Activated gamma-delta T cell treated with Interleukin-2 at 50 U/mL for 16 hours (primary cell): ENCODE results near the gene MAPK1IP1L.
"Not testable (repeated sequence)": the region's sequence is repeated elsewhere in the genome, so short reads cannot be mapped to it uniquely, and the experiment has no call there.

Experiments
- DNase-seq: peaks from one replicate; pipeline ENCODE4 v3.0.0-alpha.2; 2020

The MAPK1IP1L gene

GRCh38 chr14:55051423-55052268, at the start of gene MAPK1IP1L:
MAPK1IP1L (plus strand) TSS chr14:55051647; CDS start chr14:55061684, 10,037 bp downstream.
- peak; percentile 88 for DNase-seq

- DNase-seq = no peak
These were observed 46.4 kb upstream of the MAPK1IP1L start for GRCh38 chr14:55005071-55005470.

DNA sequence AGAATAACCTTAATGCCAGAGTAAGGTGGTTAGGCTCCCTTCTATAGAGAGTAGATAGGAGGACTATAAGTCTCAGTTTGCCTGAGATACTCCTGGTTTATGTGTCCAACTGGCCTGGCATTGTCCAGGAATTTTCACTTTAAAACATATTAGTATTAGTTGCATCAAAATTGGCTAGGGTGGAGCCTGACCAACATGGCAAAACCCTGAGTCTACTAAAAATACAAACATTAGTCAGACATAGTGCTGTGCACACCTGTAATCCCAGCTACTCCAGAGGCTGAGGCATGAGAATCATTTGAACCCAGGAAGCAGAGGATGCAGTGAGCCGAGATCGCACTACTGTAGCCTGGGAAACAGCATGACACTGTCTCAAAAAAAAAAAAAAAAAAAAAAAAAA, 36.4 kb upstream of the MAPK1IP1L start:
- DNase-seq = no peak

- DNase-seq = no peak
These were observed 31.4 kb upstream of the MAPK1IP1L start for GRCh38 chr14:55019968-55020554.

- not testable (repeated sequence) for DNase-seq
These were observed 27.1 kb upstream of the MAPK1IP1L start for GRCh38 chr14:55024365-55024764.

- DNase-seq = no peak
These were observed 25.5 kb upstream of the MAPK1IP1L start for GRCh38 chr14:55025948-55026347.

GRCh38 chr14:55026441-55026792, 25.0 kb upstream of the MAPK1IP1L start:
- no peak for DNase-seq

DNA sequence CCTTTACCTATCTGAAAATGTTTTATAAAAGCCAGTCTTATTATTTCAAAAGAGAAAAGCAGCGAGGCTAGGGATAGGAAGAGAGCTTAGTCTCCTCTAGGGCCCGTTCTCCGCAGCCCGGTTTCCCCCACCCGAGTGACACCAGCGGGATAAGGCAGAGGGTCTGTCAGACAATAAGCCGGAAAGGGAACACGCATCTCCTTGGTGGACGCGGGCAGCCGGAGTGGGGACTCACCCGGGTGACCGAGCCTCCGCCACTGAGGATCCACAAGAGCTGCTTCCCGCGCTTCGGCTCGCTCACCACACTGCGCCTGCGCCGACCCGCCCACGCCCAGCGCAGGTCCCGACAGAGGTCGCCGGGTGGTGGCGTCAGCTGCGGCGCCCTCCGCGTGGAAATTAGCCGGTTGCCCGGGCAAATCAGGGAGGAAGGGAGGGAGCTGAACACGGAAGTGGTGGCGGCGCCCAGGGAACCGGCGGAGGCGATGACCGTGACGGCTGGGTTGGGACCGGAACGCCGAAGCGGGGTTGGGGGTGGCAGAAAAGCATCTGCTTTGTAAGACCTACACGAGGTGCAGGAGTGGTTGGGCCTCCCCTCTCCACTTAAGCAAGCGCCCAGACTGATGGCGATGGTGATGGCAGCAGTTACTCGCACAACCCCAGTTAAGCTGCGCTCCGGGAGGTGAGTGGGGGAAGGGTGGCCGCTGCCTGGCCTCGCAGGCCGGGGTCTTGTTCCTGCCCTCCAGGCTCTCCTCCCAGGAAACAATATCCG, 24.5 kb upstream of the MAPK1IP1L start, which contains the start of the genes SOCS4 and WDHD1:
TSS of gene SOCS4 (plus strand) at position 444 of the 769 bp plus-strand sequence. CDS start 15,806 bp downstream, outside the sequence.
TSS of gene WDHD1 (minus strand) at position 307 of the 769 bp plus-strand sequence. CDS start 312 bp downstream, outside the sequence.
- DNase-seq = peak; percentile 94

DNA sequence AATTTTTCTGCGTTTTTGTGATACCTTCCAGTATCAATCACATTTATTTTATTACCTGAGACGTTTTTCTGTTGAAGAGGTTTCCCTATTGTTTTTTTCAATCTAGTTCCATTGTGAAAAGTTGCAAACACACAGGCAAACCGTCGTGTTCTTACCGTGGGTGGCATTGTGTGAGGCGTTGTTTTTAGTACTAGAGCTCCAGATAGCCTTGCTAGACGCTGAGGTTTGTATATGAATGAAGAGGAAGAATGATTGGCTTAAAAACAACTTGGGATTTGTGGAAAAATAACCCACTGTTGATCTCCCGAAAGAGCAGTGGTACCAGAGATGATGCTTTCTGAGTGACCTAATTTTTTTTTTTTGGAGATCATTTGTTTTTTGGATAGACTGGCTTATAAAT, 23.4 kb upstream of the MAPK1IP1L start:
- no peak for DNase-seq

DNA sequence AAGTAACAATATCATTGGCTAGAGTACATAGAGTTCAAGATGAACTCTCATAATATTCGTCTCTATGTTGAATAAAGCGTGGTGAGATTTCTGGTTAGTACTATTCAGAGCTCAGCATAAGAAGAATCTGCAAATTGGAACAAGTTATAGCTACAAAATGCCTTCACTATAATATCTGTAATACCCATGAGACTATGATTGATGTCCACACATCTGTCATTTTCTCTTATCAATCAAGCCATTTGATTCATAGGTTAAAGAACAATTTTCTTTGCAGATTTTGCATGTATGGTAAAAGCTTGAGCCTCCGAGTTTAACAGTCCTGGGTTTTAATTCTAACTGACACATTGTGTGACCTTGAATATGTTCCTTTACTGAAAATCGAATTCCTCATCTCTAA, 23.0 kb upstream of the MAPK1IP1L start:
- no peak for DNase-seq

DNA sequence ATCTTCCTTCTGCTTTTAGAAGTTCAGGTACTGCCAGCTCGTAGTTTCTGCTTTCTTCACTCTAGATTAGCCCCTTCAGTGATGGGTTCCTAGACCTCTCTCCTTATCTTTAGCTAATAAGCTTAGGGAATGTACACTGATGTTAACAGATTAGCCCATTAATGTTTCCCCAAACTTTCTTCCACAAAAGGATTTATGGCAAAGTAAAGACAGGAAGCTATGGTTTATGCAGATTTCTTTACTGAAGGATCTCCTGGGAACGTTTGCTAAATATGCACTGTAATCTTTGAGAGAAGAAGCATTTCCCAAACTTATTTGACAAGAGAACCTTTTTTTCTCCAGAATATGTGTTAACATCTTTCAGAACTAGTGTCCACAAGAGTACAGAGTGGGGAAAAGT, 20.3 kb upstream of the MAPK1IP1L start:
- no peak for DNase-seq

DNA sequence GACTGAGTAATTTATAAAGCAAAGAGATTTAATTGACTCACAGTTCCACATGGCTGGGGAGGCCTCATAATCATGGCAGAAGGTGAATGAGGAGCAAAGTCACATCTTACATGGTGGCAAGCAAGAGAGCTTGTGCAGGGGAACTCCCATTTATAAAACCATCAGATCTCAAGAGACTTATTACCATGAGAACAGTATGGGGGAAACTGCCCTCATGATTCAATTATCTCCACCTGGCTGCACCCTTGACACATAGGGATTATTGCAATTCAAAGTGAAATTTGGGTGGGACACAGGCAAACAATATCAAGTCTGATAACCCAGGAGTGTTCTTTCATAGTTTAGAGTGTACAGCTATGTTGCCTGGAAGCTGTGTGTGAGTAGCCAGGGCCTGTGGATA, 13.5 kb upstream of the MAPK1IP1L start:
- not testable (repeated sequence) for DNase-seq

- no peak for DNase-seq
These were observed 12.7 kb upstream of the MAPK1IP1L start for GRCh38 chr14:55038708-55039107.

GRCh38 chr14:55043528-55043927, 7.9 kb upstream of the MAPK1IP1L start:
- no peak for DNase-seq

GRCh38 chr14:55045087-55045486, 6.4 kb upstream of the MAPK1IP1L start:
- no peak for DNase-seq

DNA sequence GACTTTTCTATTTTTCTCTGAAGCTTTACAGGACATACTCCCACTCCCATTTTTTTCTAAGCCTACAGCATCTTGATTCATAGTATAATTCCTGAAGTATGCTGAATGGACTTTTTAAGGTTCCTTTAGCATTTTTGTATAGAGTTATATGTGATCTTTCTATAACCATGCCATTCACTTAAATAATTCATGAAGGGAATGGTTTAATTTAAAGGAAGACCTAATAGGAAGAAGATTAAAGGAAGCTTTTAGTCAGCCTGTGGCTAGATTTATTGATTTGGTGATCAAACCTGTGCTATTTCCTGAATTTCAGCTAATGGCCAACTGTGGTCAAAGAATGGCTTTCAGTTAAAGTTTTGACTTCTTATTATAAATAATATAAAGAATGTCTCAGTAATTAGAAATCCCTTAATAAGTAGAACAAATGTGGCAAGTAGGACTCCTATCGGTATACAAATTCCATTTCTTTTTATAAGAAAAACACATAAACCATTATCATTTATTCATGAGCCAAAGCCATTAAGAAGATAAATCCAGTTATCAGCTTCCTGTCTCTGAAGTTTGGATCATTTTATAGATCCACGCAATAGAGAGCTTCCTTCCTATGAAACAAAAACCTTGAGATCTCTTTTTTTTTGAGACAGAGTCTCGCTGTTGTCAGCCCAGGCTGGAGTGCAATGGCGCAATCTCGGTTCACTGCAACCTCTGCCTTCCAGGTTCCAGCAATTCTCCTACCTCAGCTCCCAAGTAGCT, 4.0 kb upstream of the MAPK1IP1L start:
- DNase-seq = no peak

DNA sequence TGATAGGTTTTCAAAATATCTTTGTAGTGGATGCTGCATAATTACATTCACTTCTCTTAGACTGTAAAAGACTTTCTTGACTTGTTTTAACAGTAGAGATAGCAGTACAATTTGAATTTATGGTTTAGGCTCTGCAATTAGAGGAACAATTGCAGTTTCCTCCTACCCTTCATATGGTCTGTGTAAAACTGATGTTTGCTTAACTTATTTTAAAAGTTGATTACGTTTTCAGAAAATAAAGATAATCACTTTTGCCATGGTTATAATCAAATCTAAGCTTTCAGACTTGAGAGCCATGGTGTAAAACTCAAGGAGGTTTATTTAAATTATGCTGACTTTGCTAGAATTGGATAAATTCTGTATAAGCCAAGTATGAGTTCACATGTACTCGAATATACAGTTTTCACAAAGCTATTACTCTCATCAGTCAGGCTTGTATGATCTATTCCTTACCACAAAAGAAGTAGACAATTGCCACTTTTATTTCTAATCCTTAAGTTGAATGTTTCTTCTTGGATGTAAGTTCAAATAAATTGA, 2.5 kb upstream of the MAPK1IP1L start:
- no peak for DNase-seq

DNA sequence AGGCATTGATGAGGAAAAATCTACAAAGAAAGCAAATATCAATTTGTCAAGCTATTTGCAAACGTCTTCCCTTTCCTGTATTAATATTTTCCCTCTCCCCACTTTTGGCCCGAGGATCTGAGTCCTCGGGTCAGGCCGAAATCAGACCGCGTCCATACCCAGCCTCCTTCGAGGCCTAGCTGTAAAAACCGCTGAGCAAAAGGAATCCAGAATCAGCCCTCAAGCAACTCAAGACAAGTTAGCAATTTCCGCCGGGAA, 353 bp upstream of the MAPK1IP1L start:
- DNase-seq = no peak

DNA sequence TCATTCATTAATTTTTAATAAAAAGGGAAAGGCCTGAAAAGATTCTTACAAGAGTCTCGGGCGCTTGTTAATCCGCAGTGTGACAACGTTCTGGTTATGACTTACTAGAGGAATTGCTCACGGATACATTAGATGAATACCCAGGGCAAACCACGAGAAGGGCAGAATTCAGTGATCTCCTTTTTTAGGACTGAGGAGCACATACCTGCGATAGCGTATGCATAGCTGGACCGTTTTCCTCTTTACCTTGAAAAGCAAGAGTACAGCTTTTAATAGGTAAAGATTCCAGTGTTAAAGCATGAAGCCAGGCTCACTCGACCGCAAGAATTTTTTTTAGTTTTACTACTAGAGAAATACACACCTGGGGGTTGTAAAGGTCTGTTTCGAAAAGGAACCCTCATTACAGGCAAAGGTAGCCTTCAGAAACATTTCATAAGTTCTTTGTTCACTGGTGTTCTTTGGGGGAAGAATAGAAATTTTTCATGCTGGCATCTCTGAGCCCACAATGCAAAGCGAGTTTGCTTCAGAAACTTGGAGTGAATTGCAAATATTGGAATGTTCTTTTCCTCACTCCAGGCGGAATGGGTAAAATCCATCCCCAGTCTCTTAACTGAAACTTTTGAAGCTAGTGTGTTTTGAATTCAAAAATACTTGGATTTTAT, 953 bp downstream of the MAPK1IP1L start:
- DNase-seq = no peak

- DNase-seq = no peak
These were observed 1.6 kb downstream of the MAPK1IP1L start for GRCh38 chr14:55053018-55053417.

DNA sequence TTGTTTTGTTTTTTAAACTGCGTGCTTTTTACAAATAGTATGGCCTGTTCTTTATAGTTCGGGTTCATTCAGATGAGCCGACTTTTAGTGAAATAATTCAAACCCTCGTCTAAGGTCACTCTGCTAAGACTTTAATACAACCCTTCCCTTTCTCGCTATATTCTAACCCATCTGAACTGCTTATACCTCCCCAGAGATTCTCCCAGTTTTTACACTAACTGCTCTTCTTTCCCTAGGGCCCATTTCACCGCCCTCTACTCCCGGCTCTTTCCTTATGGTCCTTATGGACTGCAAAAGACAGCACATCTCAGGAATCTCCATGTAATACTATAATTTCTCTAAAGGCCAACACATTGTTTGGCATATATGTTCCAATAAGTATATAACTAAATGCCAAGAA, 2.1 kb downstream of the MAPK1IP1L start:
- DNase-seq = no peak

GRCh38 chr14:55054098-55054497, 2.7 kb downstream of the MAPK1IP1L start:
- DNase-seq = no peak
